MM.1S (cell line): ENCODE results near the gene ANKH.

Experiments
- DNase-seq: peaks from one replicate; pipeline ENCODE4 v3.0.0-alpha.2; 2015
- H2AFZ ChIP-seq: fragments of 300-600 bp; sonication (generic); 2 replicates; pipeline ENCODE4 v1.6.0; 2016; ENCODE audit warnings: antibody characterized with exemption, low read length
- H3F3A ChIP-seq: fragments of 300-600 bp; sonication (generic); 2 replicates; pipeline ENCODE4 v1.6.1; 2016; ENCODE audit warnings: mild to moderate bottlenecking, antibody characterized with exemption, low read length, moderate library complexity, mixed read lengths; ENCODE audit not compliant: insufficient read depth
- H3K27ac ChIP-seq: fragments of 300-600 bp; sonication (generic); 2 replicates; pipeline ENCODE4 v1.5.1; 2016; ENCODE audit warnings: mild to moderate bottlenecking, low read length
- H3K27me3 ChIP-seq: fragments of 300-600 bp; sonication (generic); replicated peaks from 2 replicates; pipeline ENCODE4 v1.6.0; 2016; ENCODE audit warnings: low read length; ENCODE audit not compliant: insufficient read depth
- H3K36me3 ChIP-seq: fragments of 300-600 bp; sonication (generic); replicated peaks from 2 replicates; pipeline ENCODE4 v1.6.1; 2016; ENCODE audit warnings: mild to moderate bottlenecking, low read length, mixed read lengths; ENCODE audit not compliant: insufficient read depth
- H3K4me1 ChIP-seq: fragments of 300-600 bp; sonication (generic); 2 replicates; pipeline ENCODE4 v1.6.1; 2016; ENCODE audit warnings: low read length, mixed read lengths
- H3K4me2 ChIP-seq: fragments of 300-600 bp; sonication (generic); 2 replicates; pipeline ENCODE4 v1.6.0; 2016; ENCODE audit warnings: low read depth, low read length
- H3K4me3 ChIP-seq: fragments of 300-600 bp; sonication (generic); 2 replicates; pipeline ENCODE4 v1.5.1; 2016; ENCODE audit warnings: low read length, mixed read lengths
- H3K79me2 ChIP-seq: fragments of 300-600 bp; sonication (generic); 2 replicates; pipeline ENCODE4 v1.6.1; 2016; ENCODE audit warnings: mixed run types, low read length, mixed read lengths
- H3K9ac ChIP-seq: fragments of 300-600 bp; sonication (generic); 2 replicates; pipeline ENCODE4 v1.6.1; 2016; ENCODE audit warnings: low read length, mixed read lengths
- H3K9me2 ChIP-seq: fragments of 300-600 bp; sonication (generic); replicated peaks from 2 replicates; pipeline ENCODE4 v1.6.1; 2016; ENCODE audit warnings: mild to moderate bottlenecking, low read length, mixed read lengths; ENCODE audit not compliant: insufficient read depth
- H3K9me3 ChIP-seq: fragments of 300-600 bp; sonication (generic); replicated peaks from 2 replicates; pipeline ENCODE4 v1.6.1; 2016; ENCODE audit warnings: mild to moderate bottlenecking, low read length, mixed read lengths; ENCODE audit not compliant: insufficient read depth
- H4K20me1 ChIP-seq: fragments of 300-600 bp; sonication (generic); 2 replicates; pipeline ENCODE4 v1.6.1; 2016; ENCODE audit warnings: mild to moderate bottlenecking, low read length, moderate library complexity, mixed read lengths; ENCODE audit not compliant: insufficient read depth
- CTCF ChIP-seq: fragments of 300-600 bp; sonication (generic); IDR thresholded peaks from 2 replicates; pipeline ENCODE4 v1.5.1; 2016; ENCODE audit warnings: antibody characterized with exemption, low read length, mixed read lengths
- EZH2 ChIP-seq: fragments of 300-600 bp; sonication (generic); optimal IDR thresholded peaks from 2 replicates; pipeline ENCODE3; 2017; ENCODE audit warnings: low read depth, mild to moderate bottlenecking, antibody characterized with exemption, low read length, mixed read lengths
- EZH2phosphoT487 ChIP-seq: fragments of 300-600 bp; sonication (generic); IDR thresholded peaks from 2 replicates; pipeline ENCODE4 v1.6.1; 2018; ENCODE audit warnings: antibody characterized with exemption, low read length

ANKH gene

GRCh38 chr5:14698495-14698894 is 173.1 kb downstream of the ANKH start:
- H3K9ac ChIP-seq = no peak overlapping the region
- no peak for DNase-seq
- H2AFZ ChIP-seq = no peak overlapping the region
- no peaks in the 10 kb centered on the region for H3K9me3 ChIP-seq
- no peaks in the 10 kb centered on the region for H3K9me2 ChIP-seq
- H3F3A ChIP-seq = no peaks in the 10 kb centered on the region
- no peak overlapping the region for H3K4me3 ChIP-seq
- H3K4me1 ChIP-seq = no peaks in the 10 kb centered on the region
- no peak overlapping the region for H3K27ac ChIP-seq
- H3K36me3 ChIP-seq = peaks cover 7% of the 10 kb centered on the region; the same call in 1 of the 2 replicates
- no peak for TF ChIP-seq EZH2
- no peak for TF ChIP-seq EZH2phosphoT487
- no peaks in the 10 kb centered on the region for H3K27me3 ChIP-seq
- no peaks in the 10 kb centered on the region for H4K20me1 ChIP-seq
- no peak overlapping the region for H3K4me2 ChIP-seq
- H3K79me2 ChIP-seq = peaks cover 19% of the 10 kb centered on the region; the same call in 1 of the 2 replicates

GRCh38 chr5:14696851-14697250 is 174.7 kb downstream of the ANKH start:
- no peak overlapping the region for H3K27ac ChIP-seq
- H3K4me1 ChIP-seq = no peaks in the 10 kb centered on the region
- H3K27me3 ChIP-seq = no peaks in the 10 kb centered on the region
- H3K9me3 ChIP-seq = no peaks in the 10 kb centered on the region
- no peak overlapping the region for H2AFZ ChIP-seq
- no peak for DNase-seq
- H3K4me3 ChIP-seq = no peak overlapping the region
- H3K79me2 ChIP-seq = peaks cover 28% of the 10 kb centered on the region; the same call in 1 of the 2 replicates
- peaks cover 7% of the 10 kb centered on the region for H3K36me3 ChIP-seq
- TF ChIP-seq EZH2 = no peak
- no peak for TF ChIP-seq EZH2phosphoT487
- no peak for TF ChIP-seq CTCF
- H3K4me2 ChIP-seq = no peak overlapping the region
- no peaks in the 10 kb centered on the region for H3F3A ChIP-seq
- no peak overlapping the region for H3K9ac ChIP-seq
- H3K9me2 ChIP-seq = no peaks in the 10 kb centered on the region
- no peaks in the 10 kb centered on the region for H4K20me1 ChIP-seq

DNA sequence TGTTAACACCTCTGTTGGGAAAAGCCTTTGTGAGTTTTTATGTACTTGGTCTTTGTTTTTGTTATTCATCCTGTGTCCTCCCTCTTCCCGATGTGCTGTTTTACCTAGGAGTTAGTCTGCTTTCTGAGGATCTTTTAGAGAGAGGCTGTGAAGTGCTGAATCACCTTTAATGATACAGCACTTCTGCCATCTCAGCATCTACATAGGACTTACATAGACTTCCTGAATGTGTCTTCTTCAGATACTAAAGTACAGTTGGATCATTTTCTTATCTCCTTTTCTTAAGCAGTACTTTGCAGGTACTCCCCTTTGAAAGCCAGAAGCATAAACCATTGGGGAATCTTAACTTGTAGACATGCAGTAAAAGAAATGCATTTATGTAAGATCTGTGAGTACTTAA is 175.5 kb downstream of the ANKH start:
- H3K9ac ChIP-seq = no peak overlapping the region
- H3K36me3 ChIP-seq = peaks cover 13% of the 10 kb centered on the region

More for the DNA sequence above, 175.5 kb downstream of the ANKH start:
- Histone ChIP-seq H3K27me3 (no peaks in the 10 kb centered on the region), H4K20me1 (no peaks in the 10 kb centered on the region), H3K4me2 (no peak overlapping the region), H3K79me2 (peaks cover 27% of the 10 kb centered on the region; the same call in 1 of the 2 replicates), H3K9me3 (no peaks in the 10 kb centered on the region), H3K4me3 (no peak overlapping the region), H3K4me1 (no peaks in the 10 kb centered on the region), H2AFZ (no peak overlapping the region), H3K27ac (no peak overlapping the region), H3K9me2 (no peaks in the 10 kb centered on the region), H3F3A (no peaks in the 10 kb centered on the region)
- DNase-seq = no peak
- TF ChIP-seq CTCF = no peak
- TF ChIP-seq EZH2phosphoT487 = no peak
- TF ChIP-seq EZH2 = no peak
